HCT116 (cell line): ENCODE measurements around the gene SGMS1. TPM values are rescaled to one million over a fixed set of nuclear protein-coding genes. Genes with fewer than 3 reads are reported as not detected.

Source experiments
- ATAC-seq: fragments of 200-7000 bp; cut with Tn5 transposase; 2 replicates; pipeline ENCODE4 v1.9.1; 2020; ENCODE audit warnings: mild to moderate bottlenecking, moderate library complexity
- BruUV-seq: library from RNA; stranded (reverse); fragments of 400-500 nt; replicated peaks from 2 replicates; lab custom pipeline; 2021; lab: Mats Ljungman, UMichigan
- CTCF ChIA-PET: fragments of 300-600 bp; sonication (Branson Sonifier 250); formaldehyde crosslinking; loops from one replicate; lab custom pipeline; 2021; ENCODE audit warnings: antibody characterized with exemption; lab: Charles Lee
- POLR2A ChIA-PET: fragments of 300-600, 350-600 bp; sonication (Branson Sonifier 250); formaldehyde crosslinking; loops from one replicate; lab custom pipeline; 2021; ENCODE audit warnings: antibody characterized with exemption; lab: Charles Lee
- RAD21 ChIA-PET, 2 experiments: fragments of 300-600 bp; sonication (Branson Sonifier 250); formaldehyde crosslinking; loops; one replicate each; lab custom pipeline; 2023; ENCODE audit warnings: low total read pairs in 2 of 2; ENCODE audit not compliant: uncharacterized antibody in 2 of 2, unreplicated experiment in 2 of 2, low non-redundant PET in 1 of 2; lab: Charles Lee
- DNase-seq: peaks from one replicate; pipeline ENCODE4 v3.0.0-alpha.2; 2010; ENCODE audit warnings: low read depth, low spot score
- H2AFZ ChIP-seq: fragments of 200-600 bp; shearing (Covaris generic), sonication (generic); 2 replicates; pipeline ENCODE4 v1.6.1; 2017; ENCODE audit warnings: low read depth, mixed run types, mixed read lengths, antibody characterized with exemption, low read length; ENCODE audit not compliant: poor library complexity, severe bottlenecking
- H3K27ac ChIP-seq: 2 replicates; pipeline ENCODE4 v1.5.1; 2012; ENCODE audit warnings: low read depth, low read length
- H3K27me3 ChIP-seq: fragments of 200-600 bp; sonication (generic); 2 replicates; pipeline ENCODE4 v1.6.1; 2016; ENCODE audit warnings: mixed run types, low read length, mixed read lengths; ENCODE audit not compliant: insufficient read depth
- H3K36me3 ChIP-seq, 2 experiments: fragments of 200-500 bp in 1 of 2; fragments of 200-600 bp in 1 of 2; sonication (Bioruptor generic) in 1 of 2; sonication (generic) in 1 of 2; 2 replicates each; pipeline versions ENCODE4 v1.5.1 to v1.6.1; 2014 to 2016; ENCODE audit warnings: low read length in 2 of 2, inconsistent platforms in 1 of 2, mixed read lengths in 1 of 2, mixed run types in 1 of 2; ENCODE audit not compliant: insufficient read depth in 2 of 2, control insufficient read depth in 1 of 2
- H3K4me1 ChIP-seq, 2 experiments: fragments of 200-600 bp in 1 of 2; sonication (generic) in 1 of 2; 2 replicates each; pipeline versions ENCODE4 v1.5.1 to v1.6.1; 2012 to 2017; ENCODE audit warnings: low read length in 2 of 2, inconsistent platforms in 1 of 2, mild to moderate bottlenecking in 1 of 2, mixed read lengths in 1 of 2, mixed run types in 1 of 2, moderate library complexity in 1 of 2; ENCODE audit not compliant: insufficient read depth in 2 of 2, control insufficient read depth in 1 of 2
- H3K4me2 ChIP-seq: fragments of 200-600 bp; sonication (generic); 2 replicates; pipeline ENCODE4 v1.6.1; 2017; ENCODE audit warnings: mixed run types, low read length, mixed read lengths
- H3K4me3 ChIP-seq, 2 experiments: fragments of 200-600 bp in 1 of 2; sonication (generic) in 1 of 2; replicated peaks in 1 of 2; 2 replicates each; pipeline ENCODE4 v1.5.1; 2011 to 2016; ENCODE audit warnings: low read length in 2 of 2, control low read depth in 1 of 2, low read depth in 1 of 2, mild to moderate bottlenecking in 1 of 2, mixed read lengths in 1 of 2, mixed run types in 1 of 2
- H3K79me2 ChIP-seq: fragments of 200-600 bp; sonication (generic); 2 replicates; pipeline ENCODE4 v1.6.1; 2017; ENCODE audit warnings: mild to moderate bottlenecking, mixed run types, low read length, moderate library complexity, mixed read lengths; ENCODE audit not compliant: insufficient read depth
- H3K9ac ChIP-seq: fragments of 200-600 bp; sonication (generic); 2 replicates; pipeline ENCODE4 v1.6.1; 2016; ENCODE audit warnings: low read length, mixed read lengths
- H3K9me2 ChIP-seq: fragments of 200-600 bp; sonication (generic), shearing (Covaris generic); 2 replicates; pipeline ENCODE4 v1.6.1; 2017; ENCODE audit warnings: mixed run types, mild to moderate bottlenecking, moderate library complexity; ENCODE audit not compliant: insufficient read depth
- H3K9me3 ChIP-seq, 2 experiments: fragments of 200-500 bp in 1 of 2; fragments of 200-600 bp in 1 of 2; sonication (Bioruptor generic) in 1 of 2; sonication (generic) in 1 of 2; 2 replicates each; pipeline ENCODE4 v1.6.1; 2014 to 2017; ENCODE audit warnings: low read length in 2 of 2, mixed read lengths in 2 of 2, inconsistent platforms in 1 of 2, low read depth in 1 of 2, mild to moderate bottlenecking in 1 of 2, mixed run types in 1 of 2, moderate library complexity in 1 of 2; ENCODE audit not compliant: control insufficient read depth in 1 of 2, insufficient read depth in 1 of 2
- H4K20me1 ChIP-seq: fragments of 200-600 bp; sonication (generic), shearing (Covaris generic); 2 replicates; pipeline ENCODE4 v1.6.1; 2017; ENCODE audit warnings: mixed run types, mild to moderate bottlenecking, moderate library complexity; ENCODE audit not compliant: insufficient read depth
- EGR1 ChIP-seq: IDR thresholded peaks from 2 replicates; pipeline ENCODE4 v1.6.1; 2012; ENCODE audit warnings: low read depth
- EZH2 ChIP-seq: fragments of 200-600 bp; sonication (generic); IDR thresholded peaks from 2 replicates; pipeline ENCODE4 v1.6.1; 2017; ENCODE audit warnings: antibody characterized with exemption, mixed run types
- POLR2A ChIP-seq: IDR thresholded peaks from 2 replicates; pipeline ENCODE4 v1.7.0; 2011; ENCODE audit warnings: borderline replicate concordance; ENCODE audit not compliant: insufficient read depth, insufficient read length; ENCODE audit errors: extremely low read depth
- SIN3A ChIP-seq: IDR thresholded peaks from 2 replicates; pipeline ENCODE4 v1.6.1; 2012; ENCODE audit warnings: low read depth
- TCF7L2 ChIP-seq: IDR thresholded peaks from 2 replicates; pipeline ENCODE4 v1.7.0; 2011; ENCODE audit warnings: borderline replicate concordance, inconsistent platforms; ENCODE audit not compliant: insufficient read depth, insufficient read length; ENCODE audit errors: extremely low read depth
- ZBTB33 ChIP-seq: IDR thresholded peaks from 2 replicates; pipeline ENCODE4 v1.6.1; 2011; ENCODE audit warnings: mild to moderate bottlenecking, low read length, moderate library complexity; ENCODE audit not compliant: insufficient replicate concordance; ENCODE audit errors: extremely low read depth
- ZFX ChIP-seq: fragments of 450-650 bp; IDR thresholded peaks from 2 replicates; pipeline ENCODE4 v1.6.1; 2017
- intact Hi-C: fragments of 100-400 bp; cut with micrococcal nuclease; formaldehyde crosslinking; loops from 2 replicates; pipeline ENCODE4 v1.10.0; 2022
- total RNA-seq: library from RNA; stranded (reverse); gene quantifications from one replicate; pipeline ENCODE4 v1.2.1, GENCODE V29; 2021; ENCODE audit not compliant: unreplicated experiment

SGMS1 gene
- total RNA-seq, 1 experiment from 2014 or later = 29.1 TPM

GRCh38 chr10:50510517-50511473 lies 113.0 kb downstream of the SGMS1 start:
- Histone ChIP-seq H3K9ac (no peak overlapping the region), H2AFZ (no peak overlapping the region), H3K9me2 (no peaks in the 10 kb centered on the region), H3K27me3 (no peaks in the 10 kb centered on the region), H3K4me2 (peak overlapping the region; percentile 48), H3K4me3 (no peak overlapping the region), H3K4me1 (peaks cover 17 to 27% of the 10 kb centered on the region in 2 experiments), H3K79me2 (no peaks in the 10 kb centered on the region)
- no TSS peak for BruUV-seq
- ATAC-seq = peak; percentile 12; the same call in 1 of the 2 replicates
- TF ChIP-seq ZBTB33 = no peak
- TF ChIP-seq SIN3A = no peak
- TF ChIP-seq, all 23 proteins: peak for 0
- intact Hi-C loops = no loop called here
- no peaks in the 10 kb centered on the region for H3K9me3 ChIP-seq
- peak overlapping the region; percentile 9; the same call in 1 of the 2 replicates for H3K27ac ChIP-seq
- no peak for DNase-seq
- H3K36me3 ChIP-seq = no peaks in the 10 kb centered on the region
- CTCF ChIA-PET = no interaction called here
- H4K20me1 ChIP-seq = no peaks in the 10 kb centered on the region
- RAD21 ChIA-PET = no interaction called here
- POLR2A ChIA-PET = no interaction called here

- ChIA-PET CTCF (no interaction called here), RAD21 (no interaction called here), POLR2A (interaction anchor here (0.7 kb wide), 1 partner anchor 12 kb away, joined by 3 read pairs; no protein-coding TSS in a partner anchor)
- Histone ChIP-seq H3K79me2 (no peaks in the 10 kb centered on the region), H3K27ac (no peak overlapping the region), H3K9me3 (no peaks in the 10 kb centered on the region), H3K9ac (no peak overlapping the region), H4K20me1 (no peaks in the 10 kb centered on the region), H3K4me1 (peaks cover 17 to 34% of the 10 kb centered on the region in 2 experiments), H3K27me3 (no peaks in the 10 kb centered on the region), H3K4me2 (no peak overlapping the region), H2AFZ (no peak overlapping the region), H3K9me2 (no peaks in the 10 kb centered on the region), H3K36me3 (no peaks in the 10 kb centered on the region), H3K4me3 (no peak overlapping the region)
- ATAC-seq (no peak), DNase-seq (no peak)
- BruUV-seq = no TSS peak
- intact Hi-C loops = no loop called here
- no peak for TF ChIP-seq POLR2A
- TF ChIP-seq EZH2 = no peak
- no peak for TF ChIP-seq ZFX
- no peak for TF ChIP-seq ZBTB33
- TF ChIP-seq TCF7L2 = no peak
- TF ChIP-seq EGR1 = no peak
Measured at GRCh38 chr10:50508315-50509051, 115.3 kb downstream of the SGMS1 start.
